HepG2 (cell line): ENCODE results near the gene MPG. TPM values are rescaled to one million over a fixed set of nuclear protein-coding genes. Genes with fewer than 3 reads are reported as not detected.

Experiments
- BORCS8-MEF2B ChIP-seq: sonication (generic); formaldehyde crosslinking; IDR thresholded peaks from 2 replicates; pipeline ENCODE4 v1.8.0; 2022; ENCODE audit warnings: mild to moderate bottlenecking, missing genetic modification reagents
- FOXO1 ChIP-seq: sonication (generic); formaldehyde crosslinking; IDR thresholded peaks from 2 replicates; pipeline ENCODE4 v1.4.0; 2020; ENCODE audit warnings: missing genetic modification reagents
- HOXA5 ChIP-seq: sonication (generic); formaldehyde crosslinking; IDR thresholded peaks from 2 replicates; pipeline ENCODE4 v1.4.0; 2020; ENCODE audit warnings: missing genetic modification reagents
- MED1 ChIP-seq: sonication (generic); formaldehyde crosslinking; IDR thresholded peaks from 2 replicates; pipeline ENCODE4 v1.4.0; 2020; ENCODE audit warnings: missing genetic modification reagents
- MLLT10 ChIP-seq: sonication (generic); formaldehyde crosslinking; IDR thresholded peaks from 2 replicates; pipeline ENCODE4 v1.4.0; 2020; ENCODE audit warnings: missing genetic modification reagents
- NR2F1 ChIP-seq, 2 experiments: fragments of 450-650 bp in 1 of 2; formaldehyde crosslinking in 1 of 2; IDR thresholded peaks; 2 replicates each; pipeline versions ENCODE4 v1.5.0 to v1.6.1; 2016 to 2020; ENCODE audit warnings: mild to moderate bottlenecking in 1 of 2, missing compliant biosample characterization in 1 of 2, missing genetic modification reagents in 1 of 2, moderate library complexity in 1 of 2
- PBX2 ChIP-seq: IDR thresholded peaks from 2 replicates; pipeline ENCODE4 v1.6.1; 2016; ENCODE audit warnings: control low read depth
- REST ChIP-seq, 2 experiments: IDR thresholded peaks; 2 replicates each; pipeline ENCODE4 v1.6.1; 2011 to 2012; ENCODE audit warnings: low read length in 2 of 2, borderline replicate concordance in 1 of 2, low read depth in 1 of 2, mild to moderate bottlenecking in 1 of 2, moderate library complexity in 1 of 2
- SALL2 ChIP-seq: sonication (generic); formaldehyde crosslinking; IDR thresholded peaks from 2 replicates; pipeline ENCODE4 v1.8.1; 2023; ENCODE audit warnings: mild to moderate bottlenecking, missing genetic modification reagents, inconsistent platforms
- ZNF547 ChIP-seq: sonication (generic); formaldehyde crosslinking; IDR thresholded peaks from 2 replicates; pipeline ENCODE4 v1.5.1; 2020; ENCODE audit warnings: mild to moderate bottlenecking, missing genetic modification reagents
- ZNF670 ChIP-seq: sonication (generic); formaldehyde crosslinking; IDR thresholded peaks from 2 replicates; pipeline ENCODE4 v1.8.0; 2022; ENCODE audit warnings: mild to moderate bottlenecking, missing genetic modification reagents, borderline replicate concordance
- ZNF724P ChIP-seq: sonication (generic); formaldehyde crosslinking; IDR thresholded peaks from 2 replicates; pipeline ENCODE4 v1.8.0; 2022; ENCODE audit warnings: missing genetic modification reagents, borderline replicate concordance
- ZXDC ChIP-seq: sonication (generic); formaldehyde crosslinking; IDR thresholded peaks from 2 replicates; pipeline ENCODE4 v1.5.0; 2020; ENCODE audit warnings: mild to moderate bottlenecking, missing genetic modification reagents
- polyA plus RNA-seq, 8 experiments: library from polyadenylated mRNA; depleted of rRNA in 3 of 8; stranded (reverse) in 7 of 8; unstranded in 1 of 8; fragments of >200 nt; fragmentation: Illumina TruSeq in 4 of 8; extraction: Trizol in 4 of 8; gene quantifications; 2 replicates each; pipeline versions ENCODE4 v1.2.1 to v1.2.3, GENCODE V29; 2011 to 2016; ENCODE audit warnings: low read depth in 4 of 8, missing spikeins in 1 of 8, mixed read lengths in 1 of 8; ENCODE audit not compliant: insufficient read depth in 1 of 8
- total RNA-seq, 5 experiments: library from RNA; depleted of rRNA; stranded (reverse); fragments of >200 nt; fragmentation: Illumina TruSeq; extraction: Trizol; gene quantifications; 2 replicates each; pipeline ENCODE4 v1.2.3, GENCODE V29; 2016; ENCODE audit warnings: low read depth in 1 of 5
- TF ChIP-seq, protein P1 (sequence below): sonication (generic); formaldehyde crosslinking; IDR thresholded peaks from 2 replicates; pipeline ENCODE4 v1.5.1; 2020; ENCODE audit warnings: mild to moderate bottlenecking, missing genetic modification reagents, moderate library complexity
- TF ChIP-seq, protein P2 (sequence below): sonication (generic); formaldehyde crosslinking; IDR thresholded peaks from 2 replicates; pipeline ENCODE4 v1.4.0; 2020; ENCODE audit warnings: mild to moderate bottlenecking, missing genetic modification reagents

Gene MPG
- total and polyA plus RNA-seq, 2 of the 13 experiments (the other 11 are each of a cell fraction or from before 2014, with no cell fraction given): 59.1 to 62.5 TPM

DNA sequence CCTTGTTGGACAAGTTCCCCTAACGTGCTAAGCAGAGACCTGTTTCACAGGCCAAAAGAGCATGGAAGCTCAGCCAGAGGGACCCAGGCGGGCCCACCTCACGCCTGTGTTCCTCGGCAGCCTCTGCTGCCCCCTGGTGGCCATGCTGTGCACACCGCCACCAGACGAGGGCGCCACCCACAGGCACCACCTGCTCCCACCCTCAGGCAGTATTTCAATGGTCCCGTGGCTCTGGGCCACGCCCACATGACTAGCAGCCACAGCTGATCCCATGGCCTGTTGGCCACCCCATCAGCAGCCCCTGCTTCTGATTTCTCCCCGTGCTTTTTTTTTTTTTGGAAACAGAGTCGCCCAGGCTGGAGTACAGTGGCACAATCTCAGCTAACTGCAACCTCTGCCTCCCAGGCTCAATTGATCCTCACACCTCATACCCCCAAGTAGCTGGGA lies 18.9 kb downstream of the MPG start (continued):
- TF ChIP-seq, protein P1, sequence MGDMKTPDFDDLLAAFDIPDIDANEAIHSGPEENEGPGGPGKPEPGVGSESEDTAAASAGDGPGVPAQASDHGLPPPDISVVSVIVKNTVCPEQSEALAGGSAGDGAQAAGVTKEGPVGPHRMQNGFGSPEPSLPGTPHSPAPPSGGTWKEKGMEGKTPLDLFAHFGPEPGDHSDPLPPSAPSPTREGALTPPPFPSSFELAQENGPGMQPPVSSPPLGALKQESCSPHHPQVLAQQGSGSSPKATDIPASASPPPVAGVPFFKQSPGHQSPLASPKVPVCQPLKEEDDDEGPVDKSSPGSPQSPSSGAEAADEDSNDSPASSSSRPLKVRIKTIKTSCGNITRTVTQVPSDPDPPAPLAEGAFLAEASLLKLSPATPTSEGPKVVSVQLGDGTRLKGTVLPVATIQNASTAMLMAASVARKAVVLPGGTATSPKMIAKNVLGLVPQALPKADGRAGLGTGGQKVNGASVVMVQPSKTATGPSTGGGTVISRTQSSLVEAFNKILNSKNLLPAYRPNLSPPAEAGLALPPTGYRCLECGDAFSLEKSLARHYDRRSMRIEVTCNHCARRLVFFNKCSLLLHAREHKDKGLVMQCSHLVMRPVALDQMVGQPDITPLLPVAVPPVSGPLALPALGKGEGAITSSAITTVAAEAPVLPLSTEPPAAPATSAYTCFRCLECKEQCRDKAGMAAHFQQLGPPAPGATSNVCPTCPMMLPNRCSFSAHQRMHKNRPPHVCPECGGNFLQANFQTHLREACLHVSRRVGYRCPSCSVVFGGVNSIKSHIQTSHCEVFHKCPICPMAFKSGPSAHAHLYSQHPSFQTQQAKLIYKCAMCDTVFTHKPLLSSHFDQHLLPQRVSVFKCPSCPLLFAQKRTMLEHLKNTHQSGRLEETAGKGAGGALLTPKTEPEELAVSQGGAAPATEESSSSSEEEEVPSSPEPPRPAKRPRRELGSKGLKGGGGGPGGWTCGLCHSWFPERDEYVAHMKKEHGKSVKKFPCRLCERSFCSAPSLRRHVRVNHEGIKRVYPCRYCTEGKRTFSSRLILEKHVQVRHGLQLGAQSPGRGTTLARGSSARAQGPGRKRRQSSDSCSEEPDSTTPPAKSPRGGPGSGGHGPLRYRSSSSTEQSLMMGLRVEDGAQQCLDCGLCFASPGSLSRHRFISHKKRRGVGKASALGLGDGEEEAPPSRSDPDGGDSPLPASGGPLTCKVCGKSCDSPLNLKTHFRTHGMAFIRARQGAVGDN (CRISPR knock-in tag): peak; percentile 72
- no peak for TF ChIP-seq ZNF670 (CRISPR knock-in tag)
- TF ChIP-seq ZXDC (CRISPR knock-in tag): no peak
- no peak for TF ChIP-seq SALL2 (CRISPR knock-in tag)
- TF ChIP-seq HOXA5 (CRISPR knock-in tag): no peak
- no peak for TF ChIP-seq REST (IDR thresholded peaks at IDR 0.05; ENCODE audit: borderline replicate concordance in 1 of 2, low read depth in 1 of 2, low read length in 2 of 2)
- peak; percentile 57; the same call in 1 of the 2 replicates for TF ChIP-seq MED1 (CRISPR knock-in tag)
- TF ChIP-seq, protein P2, sequence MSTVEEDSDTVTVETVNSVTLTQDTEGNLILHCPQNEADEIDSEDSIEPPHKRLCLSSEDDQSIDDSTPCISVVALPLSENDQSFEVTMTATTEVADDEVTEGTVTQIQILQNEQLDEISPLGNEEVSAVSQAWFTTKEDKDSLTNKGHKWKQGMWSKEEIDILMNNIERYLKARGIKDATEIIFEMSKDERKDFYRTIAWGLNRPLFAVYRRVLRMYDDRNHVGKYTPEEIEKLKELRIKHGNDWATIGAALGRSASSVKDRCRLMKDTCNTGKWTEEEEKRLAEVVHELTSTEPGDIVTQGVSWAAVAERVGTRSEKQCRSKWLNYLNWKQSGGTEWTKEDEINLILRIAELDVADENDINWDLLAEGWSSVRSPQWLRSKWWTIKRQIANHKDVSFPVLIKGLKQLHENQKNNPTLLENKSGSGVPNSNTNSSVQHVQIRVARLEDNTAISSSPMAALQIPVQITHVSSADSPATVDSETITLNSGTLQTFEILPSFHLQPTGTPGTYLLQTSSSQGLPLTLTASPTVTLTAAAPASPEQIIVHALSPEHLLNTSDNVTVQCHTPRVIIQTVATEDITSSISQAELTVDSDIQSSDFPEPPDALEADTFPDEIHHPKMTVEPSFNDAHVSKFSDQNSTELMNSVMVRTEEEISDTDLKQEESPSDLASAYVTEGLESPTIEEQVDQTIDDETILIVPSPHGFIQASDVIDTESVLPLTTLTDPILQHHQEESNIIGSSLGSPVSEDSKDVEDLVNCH (CRISPR knock-in tag): no peak
- TF ChIP-seq NR2F1 (CRISPR knock-in tag; IDR thresholded peaks at IDR 0.05): no peak
- no peak for TF ChIP-seq ZNF547
- TF ChIP-seq BORCS8-MEF2B (CRISPR knock-in tag): no peak
- no peak for TF ChIP-seq MLLT10 (CRISPR knock-in tag)
- no peak for TF ChIP-seq ZNF724P
- 0 out of 2 replicates have a peak, but pooled peaks have one; percentile 34 for TF ChIP-seq FOXO1 (CRISPR knock-in tag)
- TF ChIP-seq PBX2 (CRISPR knock-in tag): no peak
